Measurements from ENCODE around the gene MYT1. TPM values are rescaled to one million over a fixed set of nuclear protein-coding genes. Genes with fewer than 3 reads are reported as not detected.
"Not testable (repeated sequence)": the region's sequence is repeated elsewhere in the genome, so short reads cannot be mapped to it uniquely, and the experiment has no call there.

MYT1 gene
- total and polyA plus RNA-seq, 2 of the 8 experiments (the other 6 are each of a cell fraction or from before 2014, with no cell fraction given): 0.63 to 2.0 TPM

DNA sequence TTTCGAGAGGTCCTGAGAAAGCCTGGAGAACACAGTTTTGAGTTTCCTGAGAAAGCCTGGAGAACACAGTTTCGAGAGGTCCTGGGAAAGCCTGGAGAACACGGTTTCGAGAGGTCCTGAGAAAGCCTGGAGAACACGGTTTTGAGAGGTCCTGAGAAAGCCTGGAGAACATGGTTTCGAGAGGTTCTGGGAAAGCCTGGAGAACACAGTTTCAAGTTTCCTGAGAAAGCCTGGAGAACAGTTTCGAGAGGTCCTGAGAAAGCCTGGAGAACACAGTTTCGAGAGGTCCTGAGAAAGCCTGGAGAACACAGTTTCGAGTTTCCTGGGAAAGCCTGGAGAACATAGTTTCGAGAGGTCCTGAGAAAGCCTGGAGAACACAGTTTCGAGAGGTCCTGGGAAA lies 40.7 kb upstream of the MYT1 start:
- H3K14ac ChIP-seq (ENCODE audit: insufficient read length); H2BK12ac ChIP-seq (ENCODE audit: low read depth, low read length); H3K27ac ChIP-seq (ENCODE audit: low read depth, low read length); H3K56ac ChIP-seq (replicated peaks; ENCODE audit: insufficient read length, low read depth, low read length); H3K9me3 ChIP-seq (ENCODE audit: insufficient read depth in 2 of 2, low read depth in 1 of 2, low read length in 1 of 2); H3K36me3 ChIP-seq (ENCODE audit: control insufficient read depth in 2 of 4, insufficient read depth in 4 of 4, low read length in 3 of 4); DNase-seq (ENCODE audit: low read depth in 1 of 2, low spot score in 2 of 2); H4K8ac ChIP-seq (ENCODE audit: extremely low read depth, insufficient read depth, low read length); H4K20me1 ChIP-seq (replicated peaks in 1 of 2; ENCODE audit: control insufficient read depth in 1 of 2, insufficient read depth in 2 of 2, low read length in 2 of 2); H2BK15ac ChIP-seq (ENCODE audit: low read length); H2BK20ac ChIP-seq (ENCODE audit: low read length); H3K4me2 ChIP-seq (ENCODE audit: insufficient read depth in 1 of 2, low read depth in 2 of 2, low read length in 2 of 2); H3K23ac ChIP-seq (ENCODE audit: insufficient read length); H2AFZ ChIP-seq (ENCODE audit: low read length); H3K79me2 ChIP-seq (ENCODE audit: control insufficient read depth in 1 of 2, insufficient read depth in 2 of 2, low read length in 2 of 2); H3K23me2 ChIP-seq (ENCODE audit: low read depth, low read length); POLR2A ChIA-PET (ENCODE audit: partially characterized antibody); H3K9ac ChIP-seq (replicated peaks in 1 of 4; ENCODE audit: extremely low read depth in 1 of 4, low read depth in 3 of 4, low read length in 3 of 4); H3K18ac ChIP-seq (ENCODE audit: extremely low read depth, low read length); H3K4me3 ChIP-seq (ENCODE audit: extremely low read depth in 1 of 4, insufficient read depth in 2 of 4, low read depth in 3 of 4, low read length in 4 of 4); H4K5ac ChIP-seq (ENCODE audit: insufficient read length, low read depth, low read length); H3K79me1 ChIP-seq (ENCODE audit: low read depth, low read length); H2BK5ac ChIP-seq (ENCODE audit: low read depth, low read length); FAIRE-seq; H4K91ac ChIP-seq (replicated peaks; ENCODE audit: insufficient read length, low read length); H3K4ac ChIP-seq (replicated peaks; ENCODE audit: insufficient read length, low read depth, low read length); H3K4me1 ChIP-seq (replicated peaks in 1 of 4; ENCODE audit: control insufficient read depth in 3 of 4, insufficient read depth in 4 of 4, low read length in 3 of 4); H2AK5ac ChIP-seq (ENCODE audit: low read depth, low read length); H3K27me3 ChIP-seq (replicated peaks in 1 of 4; ENCODE audit: control insufficient read depth in 3 of 4, extremely low read depth in 1 of 4, insufficient read depth in 3 of 4, low read length in 3 of 4); H2BK120ac ChIP-seq (replicated peaks; ENCODE audit: low read depth, low read length): not testable (repeated sequence)
- CTCF ChIA-PET (ENCODE audit: partially characterized antibody): interaction anchor here (2.0 kb wide), 1 partner anchor 21 kb away, joined by 5 read pairs; no protein-coding TSS in a partner anchor
- WGBS, 2 experiments (ENCODE audit: extremely low coverage in 1 of 2, insufficient coverage in 1 of 2, insufficient read length in 1 of 2, insufficient replicate concordance in 2 of 2, low coverage in 1 of 2, low lambda C conversion rate in 2 of 2, missing lambda C conversion rate in 1 of 2): 88% methylated on average over 11 of the region's 11 CpGs; no CpG with 5 or more reads in 1 of the 2 experiments

All from H1 (cell line).